WTC11 (cell line): ENCODE results near the gene ADRA2C.

ENCODE experiments used
- CTCF ChIP-seq: fragments of 200-600 bp; IDR thresholded peaks from 2 replicates; pipeline ENCODE4 v1.8.0; 2022; ENCODE audit warnings: antibody characterized with exemption
- NFYB ChIP-seq: sonication (generic); formaldehyde crosslinking; conservative IDR thresholded peaks from 2 replicates; pipeline ENCODE4 v1.8.0; 2022; ENCODE audit warnings: low read depth, missing genetic modification reagents
- NR3C1 ChIP-seq: sonication (generic); formaldehyde crosslinking; conservative IDR thresholded peaks from 2 replicates; pipeline ENCODE4 v1.8.1; 2023; ENCODE audit warnings: low read depth, mild to moderate bottlenecking, missing genetic modification reagents
- SMAD3 ChIP-seq: sonication (generic); formaldehyde crosslinking; IDR thresholded peaks from 2 replicates; pipeline ENCODE4 v1.8.0; 2022; ENCODE audit warnings: missing genetic modification reagents, mild to moderate bottlenecking, borderline replicate concordance
- USF1 ChIP-seq: sonication (generic); formaldehyde crosslinking; IDR thresholded peaks from 2 replicates; pipeline ENCODE4 v1.8.0; 2022; ENCODE audit warnings: mild to moderate bottlenecking, missing genetic modification reagents
- ZBTB43 ChIP-seq: sonication (generic); formaldehyde crosslinking; IDR thresholded peaks from 2 replicates; pipeline ENCODE4 v1.8.1; 2023; ENCODE audit warnings: mild to moderate bottlenecking, missing genetic modification reagents
- ZNF232 ChIP-seq: sonication (generic); formaldehyde crosslinking; IDR thresholded peaks from 2 replicates; pipeline ENCODE4 v1.8.0; 2022; ENCODE audit warnings: mild to moderate bottlenecking, missing genetic modification reagents
- ZNF317 ChIP-seq: sonication (generic); formaldehyde crosslinking; IDR thresholded peaks from 2 replicates; pipeline ENCODE4 v1.8.1; 2023; ENCODE audit warnings: low read depth, mild to moderate bottlenecking, moderate library complexity, missing genetic modification reagents, borderline replicate concordance
- ZNF671 ChIP-seq: fragments of 250-450 bp; sonication (Bioruptor Pico); IDR thresholded peaks from 2 replicates; pipeline ENCODE4 v1.8.0; 2021; ENCODE audit warnings: mild to moderate bottlenecking
- TF ChIP-seq, protein P1 (sequence below): sonication (generic); formaldehyde crosslinking; IDR thresholded peaks from 2 replicates; pipeline ENCODE4 v1.8.1; 2022; ENCODE audit warnings: low read depth, missing genetic modification reagents, borderline replicate concordance

- no peak for TF ChIP-seq USF1
- no peak for TF ChIP-seq CTCF
- no peak for TF ChIP-seq ZBTB43 (CRISPR knock-in tag)
- TF ChIP-seq NFYB (CRISPR knock-in tag), result no peak
- no peak for TF ChIP-seq SMAD3 (CRISPR knock-in tag)
- no peak for TF ChIP-seq ZNF317 (CRISPR knock-in tag)
- TF ChIP-seq ZNF671 (CRISPR knock-in tag), result no peak
- TF ChIP-seq ZNF232, result no peak
- TF ChIP-seq, protein P1, sequence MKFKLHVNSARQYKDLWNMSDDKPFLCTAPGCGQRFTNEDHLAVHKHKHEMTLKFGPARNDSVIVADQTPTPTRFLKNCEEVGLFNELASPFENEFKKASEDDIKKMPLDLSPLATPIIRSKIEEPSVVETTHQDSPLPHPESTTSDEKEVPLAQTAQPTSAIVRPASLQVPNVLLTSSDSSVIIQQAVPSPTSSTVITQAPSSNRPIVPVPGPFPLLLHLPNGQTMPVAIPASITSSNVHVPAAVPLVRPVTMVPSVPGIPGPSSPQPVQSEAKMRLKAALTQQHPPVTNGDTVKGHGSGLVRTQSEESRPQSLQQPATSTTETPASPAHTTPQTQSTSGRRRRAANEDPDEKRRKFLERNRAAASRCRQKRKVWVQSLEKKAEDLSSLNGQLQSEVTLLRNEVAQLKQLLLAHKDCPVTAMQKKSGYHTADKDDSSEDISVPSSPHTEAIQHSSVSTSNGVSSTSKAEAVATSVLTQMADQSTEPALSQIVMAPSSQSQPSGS (CRISPR knock-in tag), result no peak
- TF ChIP-seq NR3C1, result no peak
Observed at GRCh38 chr4:3735196-3735595, 31.0 kb upstream of the ADRA2C start.
